LNCaP clone FGC (cell line): Measurements from ENCODE around the gene CRYBA2.

ENCODE experiments used
- DNase-seq: peaks from one replicate; pipeline ENCODE4 v3.0.0-alpha.2; 2011; ENCODE audit warnings: low read depth
- H3K4me3 ChIP-seq: 2 replicates; pipeline ENCODE4 v1.5.1; 2011; ENCODE audit warnings: mild to moderate bottlenecking, low read depth, low read length, control low read depth
- CTCF ChIP-seq: IDR thresholded peaks from 2 replicates; pipeline ENCODE4 v1.5.1; 2012; ENCODE audit warnings: mild to moderate bottlenecking; ENCODE audit not compliant: control insufficient read depth, insufficient read depth; ENCODE audit errors: extremely low read depth

CRYBA2 gene

GRCh38 chr2:219035942-219036341 lies 42.7 kb upstream of the CRYBA2 start:
- no peak for DNase-seq
- H3K4me3 ChIP-seq, result no peak overlapping the region
- TF ChIP-seq CTCF, result no peak

GRCh38 chr2:219034823-219035222 lies 41.6 kb upstream of the CRYBA2 start:
- DNase-seq, result no peak
- no peak for TF ChIP-seq CTCF
- no peak overlapping the region for H3K4me3 ChIP-seq

- no peak for TF ChIP-seq CTCF
- no peak overlapping the region for H3K4me3 ChIP-seq
- DNase-seq, result no peak
These were observed 39.0 kb upstream of the CRYBA2 start for GRCh38 chr2:219032051-219032745.

- no peak overlapping the region for H3K4me3 ChIP-seq
- DNase-seq, result no peak
- no peak for TF ChIP-seq CTCF
These were observed 38.0 kb upstream of the CRYBA2 start for GRCh38 chr2:219031005-219031738.

- TF ChIP-seq CTCF, result no peak
- DNase-seq, result no peak
- no peak overlapping the region for H3K4me3 ChIP-seq
These were observed 37.1 kb upstream of the CRYBA2 start for GRCh38 chr2:219030177-219030940.

GRCh38 chr2:219029829-219030165 lies 36.6 kb upstream of the CRYBA2 start:
- H3K4me3 ChIP-seq, result no peak overlapping the region
- peak; percentile 26 for DNase-seq
- TF ChIP-seq CTCF, result peak; percentile 96
